Neural progenitor cell (in vitro differentiated cells): Measurements from ENCODE around the gene CCNE1.

ENCODE experiments used
- EZH2phosphoT487 ChIP-seq: fragments of 200-600 bp; sonication (generic); IDR thresholded peaks from 2 replicates; pipeline ENCODE4 v1.6.1; 2017; ENCODE audit warnings: antibody characterized with exemption
- TF ChIP-seq, protein P1 (sequence below): fragments of 200-600 bp; sonication (generic); IDR thresholded peaks from 2 replicates; pipeline ENCODE4 v1.5.1; 2017; ENCODE audit warnings: antibody characterized with exemption, mild to moderate bottlenecking

DNA sequence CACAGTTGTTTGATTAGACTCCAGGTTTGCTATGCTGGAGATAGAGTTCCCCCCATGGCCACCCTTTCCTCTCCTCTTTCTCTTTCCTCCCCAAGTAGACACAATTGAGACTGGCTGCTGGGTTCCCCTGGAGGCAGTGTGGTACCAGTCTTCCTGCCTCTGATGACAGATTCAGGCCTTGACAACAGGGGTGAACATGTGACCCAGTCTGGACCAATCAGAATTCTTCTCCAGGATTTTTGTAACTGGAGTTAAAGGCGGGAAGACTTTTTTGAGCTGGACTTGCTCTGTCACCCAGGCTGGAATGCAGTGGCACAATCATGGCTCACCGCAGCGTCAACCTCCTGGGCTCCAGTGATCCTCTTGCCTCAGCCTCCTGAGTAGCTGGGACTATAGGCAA is 48.7 kb downstream of the CCNE1 start:
- TF ChIP-seq, protein P1, sequence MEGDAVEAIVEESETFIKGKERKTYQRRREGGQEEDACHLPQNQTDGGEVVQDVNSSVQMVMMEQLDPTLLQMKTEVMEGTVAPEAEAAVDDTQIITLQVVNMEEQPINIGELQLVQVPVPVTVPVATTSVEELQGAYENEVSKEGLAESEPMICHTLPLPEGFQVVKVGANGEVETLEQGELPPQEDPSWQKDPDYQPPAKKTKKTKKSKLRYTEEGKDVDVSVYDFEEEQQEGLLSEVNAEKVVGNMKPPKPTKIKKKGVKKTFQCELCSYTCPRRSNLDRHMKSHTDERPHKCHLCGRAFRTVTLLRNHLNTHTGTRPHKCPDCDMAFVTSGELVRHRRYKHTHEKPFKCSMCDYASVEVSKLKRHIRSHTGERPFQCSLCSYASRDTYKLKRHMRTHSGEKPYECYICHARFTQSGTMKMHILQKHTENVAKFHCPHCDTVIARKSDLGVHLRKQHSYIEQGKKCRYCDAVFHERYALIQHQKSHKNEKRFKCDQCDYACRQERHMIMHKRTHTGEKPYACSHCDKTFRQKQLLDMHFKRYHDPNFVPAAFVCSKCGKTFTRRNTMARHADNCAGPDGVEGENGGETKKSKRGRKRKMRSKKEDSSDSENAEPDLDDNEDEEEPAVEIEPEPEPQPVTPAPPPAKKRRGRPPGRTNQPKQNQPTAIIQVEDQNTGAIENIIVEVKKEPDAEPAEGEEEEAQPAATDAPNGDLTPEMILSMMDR = no peak
- TF ChIP-seq EZH2phosphoT487 = no peak
